ENCODE results near the gene CMC2. TPM values are rescaled to one million over a fixed set of nuclear protein-coding genes. Genes with fewer than 3 reads are reported as not detected.

CMC2 gene
- 55.9 and 72.4 TPM in 2 replicates for total RNA-seq

DNA sequence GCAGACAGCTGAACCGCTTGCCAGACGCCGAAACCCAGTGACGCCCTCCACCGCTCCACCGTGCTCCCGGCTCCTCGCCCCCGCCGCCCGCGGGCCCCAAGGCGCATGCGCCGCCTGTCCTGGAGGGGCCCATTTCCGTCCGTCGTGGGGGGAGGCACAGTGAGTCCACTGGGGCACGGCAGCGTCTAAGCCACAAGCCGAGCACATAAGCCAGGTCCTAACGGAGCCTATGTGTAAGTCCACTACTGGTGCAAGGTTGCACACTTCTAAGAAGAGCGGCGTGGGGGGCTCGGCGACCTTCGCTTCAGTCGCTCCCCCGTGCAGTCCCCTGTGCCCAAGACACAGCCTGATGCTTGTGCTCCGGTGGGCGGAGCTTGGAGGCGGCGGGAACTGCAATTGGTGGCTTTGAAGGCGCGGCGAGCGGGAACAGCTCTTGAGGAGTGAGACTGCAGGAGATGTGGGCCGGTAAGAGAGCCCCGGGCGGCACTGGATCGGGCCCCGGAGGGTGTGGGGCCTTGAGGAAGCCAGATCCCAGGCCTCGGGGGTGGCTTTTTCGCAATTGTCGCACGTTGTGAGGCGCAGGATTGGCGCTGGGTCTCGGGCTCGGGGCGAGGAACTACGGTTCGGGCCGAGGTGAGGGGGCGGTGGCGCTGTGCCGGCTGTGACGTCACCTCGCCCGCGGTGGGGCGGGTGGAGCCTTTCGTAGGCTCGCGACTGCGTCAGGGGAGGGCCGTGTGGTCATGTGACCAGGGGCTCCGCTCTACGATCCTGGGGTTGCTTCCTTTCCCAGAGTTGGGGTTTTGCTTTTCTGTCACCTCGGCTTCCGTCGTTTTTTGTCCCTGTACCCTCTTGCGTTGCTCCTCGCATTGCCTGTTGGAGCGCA, at the start of gene CMC2, which contains the start of gene CENPN:
CMC2 (minus strand) TSS at position 73 of the 883 bp plus-strand sequence. CDS start 9,491 bp downstream, outside the sequence.
CENPN (plus strand) TSS at position 402 of the 883 bp plus-strand sequence. CDS start 4,726 bp downstream, outside the sequence.

DNA sequence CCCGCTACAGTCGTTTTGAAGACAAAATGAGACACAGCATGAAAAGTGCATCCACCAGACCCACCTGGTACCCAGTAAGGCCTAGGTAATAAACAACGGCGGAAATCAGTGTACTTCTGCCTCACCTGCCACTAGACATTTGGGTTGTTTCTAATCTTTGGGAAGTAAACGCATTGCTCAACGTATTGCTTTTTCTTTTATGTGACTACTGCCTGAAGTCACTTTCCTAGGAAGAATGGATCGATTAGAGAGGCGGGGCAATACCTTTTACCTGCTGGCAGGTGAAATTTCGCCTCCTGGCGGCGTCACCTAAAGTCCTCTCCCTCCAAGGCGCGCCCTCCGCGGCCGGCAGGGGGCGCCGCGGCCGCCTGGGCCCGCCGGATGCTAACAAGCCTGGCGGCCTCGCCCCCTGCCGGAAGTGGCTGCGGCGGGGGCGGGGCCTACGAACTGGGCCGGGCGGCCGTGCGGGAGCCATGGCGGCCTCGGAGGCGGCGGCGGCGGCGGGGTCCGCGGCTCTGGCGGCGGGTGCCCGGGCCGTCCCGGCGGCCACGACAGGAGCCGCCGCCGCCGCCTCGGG, 28.8 kb upstream of the CMC2 start, which contains the start of gene ATMIN:
ATMIN (plus strand) TSS at position 445 of the 577 bp plus-strand sequence; CDS start at position 474, 29 bp downstream.

Other genes starting within 250 kb of the CMC2 start
- 9.9 and 10.3 TPM in 2 replicates for gene CDYL2, start 202.3 kb downstream of the CMC2 start, total RNA-seq
- gene CENPN, start 329 bp upstream of the CMC2 start, total RNA-seq: 33.7 and 81.5 TPM in 2 replicates
- 38.6 and 49.0 TPM in 2 replicates for gene ATMIN, start 29.0 kb upstream of the CMC2 start, total RNA-seq
- gene C16orf46, start 70.4 kb upstream of the CMC2 start, total RNA-seq: 0.25 and 0.55 TPM in 2 replicates
- gene GCSH, start 89.5 kb upstream of the CMC2 start, total RNA-seq: 29.2 and 35.2 TPM in 2 replicates
- gene BCO1, start 231.8 kb upstream of the CMC2 start, total RNA-seq: 0.12 TPM in 1 of 2 replicates, not detected in the other

Data from uterine smooth muscle cell (primary cell).